GM03348 (cell line): ENCODE data around the gene MRPL48.

Experiments used
- DNase-seq: peaks from one replicate; pipeline ENCODE4 v3.0.0; 2012; ENCODE audit warnings: low spot score

MRPL48 gene

GRCh38 chr11:73893041-73893440 lies 105.4 kb downstream of the MRPL48 start:
- no peak for DNase-seq

GRCh38 chr11:73894725-73895335 lies 107.2 kb downstream of the MRPL48 start:
- DNase-seq: peak; percentile 51

- DNase-seq: no peak
Measured at GRCh38 chr11:73902303-73902702, 114.6 kb downstream of the MRPL48 start.

- DNase-seq: peak; percentile 33
Measured at GRCh38 chr11:73907191-73907590, 119.5 kb downstream of the MRPL48 start.

- DNase-seq: no peak
Measured at GRCh38 chr11:73912026-73912425, 124.4 kb downstream of the MRPL48 start.

- no peak for DNase-seq
Measured at GRCh38 chr11:73913472-73913871, 125.8 kb downstream of the MRPL48 start.

GRCh38 chr11:73914284-73914683 lies 126.6 kb downstream of the MRPL48 start:
- DNase-seq: no peak
